Stimulated activated CD4-positive, alpha-beta T cell treated with anti-CD3 and anti-CD28 coated beads, TNF-alpha, amount 100 ng/mL, for 48 hours (primary cell): ENCODE data around the gene ZXDA.
"Not testable (repeated sequence)": the region's sequence is repeated elsewhere in the genome, so short reads cannot be mapped to it uniquely, and the experiment has no call there.

Source experiments
- DNase-seq, 3 donors: peaks; one replicate each; pipeline ENCODE4 v3.0.0-alpha.2; 2020; ENCODE audit warnings: low read depth in 3 of 3

Gene ZXDA, protein sequence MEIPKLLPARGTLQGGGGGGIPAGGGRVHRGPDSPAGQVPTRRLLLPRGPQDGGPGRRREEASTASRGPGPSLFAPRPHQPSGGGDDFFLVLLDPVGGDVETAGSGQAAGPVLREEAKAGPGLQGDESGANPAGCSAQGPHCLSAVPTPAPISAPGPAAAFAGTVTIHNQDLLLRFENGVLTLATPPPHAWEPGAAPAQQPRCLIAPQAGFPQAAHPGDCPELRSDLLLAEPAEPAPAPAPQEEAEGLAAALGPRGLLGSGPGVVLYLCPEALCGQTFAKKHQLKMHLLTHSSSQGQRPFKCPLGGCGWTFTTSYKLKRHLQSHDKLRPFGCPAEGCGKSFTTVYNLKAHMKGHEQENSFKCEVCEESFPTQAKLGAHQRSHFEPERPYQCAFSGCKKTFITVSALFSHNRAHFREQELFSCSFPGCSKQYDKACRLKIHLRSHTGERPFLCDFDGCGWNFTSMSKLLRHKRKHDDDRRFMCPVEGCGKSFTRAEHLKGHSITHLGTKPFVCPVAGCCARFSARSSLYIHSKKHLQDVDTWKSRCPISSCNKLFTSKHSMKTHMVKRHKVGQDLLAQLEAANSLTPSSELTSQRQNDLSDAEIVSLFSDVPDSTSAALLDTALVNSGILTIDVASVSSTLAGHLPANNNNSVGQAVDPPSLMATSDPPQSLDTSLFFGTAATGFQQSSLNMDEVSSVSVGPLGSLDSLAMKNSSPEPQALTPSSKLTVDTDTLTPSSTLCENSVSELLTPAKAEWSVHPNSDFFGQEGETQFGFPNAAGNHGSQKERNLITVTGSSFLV

DNA sequence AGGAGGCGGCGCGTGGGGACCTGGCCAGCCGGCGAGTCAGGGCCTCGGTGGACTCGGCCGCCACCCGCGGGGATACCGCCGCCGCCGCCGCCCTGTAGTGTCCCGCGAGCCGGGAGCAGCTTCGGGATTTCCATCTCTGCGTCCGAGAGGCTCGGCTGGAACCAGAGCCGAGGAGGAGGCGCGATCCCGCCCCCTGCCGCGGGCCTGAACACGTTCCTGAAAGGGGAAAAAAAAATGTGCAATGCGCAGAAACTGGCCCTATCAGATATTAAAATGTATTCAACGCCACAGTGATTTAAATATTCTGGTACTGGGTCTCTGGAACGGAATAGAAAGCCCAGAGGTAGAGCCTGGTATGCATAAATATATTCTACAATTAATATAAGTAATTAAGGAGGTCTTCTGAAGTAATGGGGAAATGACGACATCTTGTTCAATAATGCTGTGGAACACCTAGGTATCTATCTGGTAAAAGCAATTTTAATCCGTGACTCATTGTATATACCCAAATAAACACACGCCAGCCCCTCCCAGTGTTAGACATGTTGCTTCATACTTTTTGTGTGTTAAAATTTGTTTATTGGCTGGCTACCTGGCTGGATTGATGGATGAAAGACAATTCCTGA lies at the start of gene ZXDA:
ZXDA (minus strand) TSS at position 172 of the 626 bp plus-strand sequence; CDS start at position 134, 38 bp downstream.
- DNase-seq, result not testable (repeated sequence)

DNA sequence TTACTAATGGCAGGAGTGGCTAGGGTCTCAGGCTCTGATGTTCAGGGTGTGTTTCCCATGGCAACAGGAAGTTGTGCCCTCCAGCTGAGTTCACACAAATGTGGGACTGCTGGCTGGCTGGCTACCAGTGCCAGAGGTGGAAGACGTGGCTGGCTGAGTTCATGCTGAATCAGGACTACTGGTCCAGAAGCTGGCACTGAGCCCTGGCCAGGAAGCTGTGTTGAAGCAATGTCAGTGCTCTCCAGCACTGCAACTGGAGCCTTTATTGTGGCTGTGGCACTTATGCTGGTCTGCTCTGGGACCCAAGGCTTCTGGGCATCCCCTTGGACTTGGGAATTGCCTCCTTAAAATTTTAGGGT lies 42.0 kb upstream of the ZXDA start:
- DNase-seq, result no peak

DNA sequence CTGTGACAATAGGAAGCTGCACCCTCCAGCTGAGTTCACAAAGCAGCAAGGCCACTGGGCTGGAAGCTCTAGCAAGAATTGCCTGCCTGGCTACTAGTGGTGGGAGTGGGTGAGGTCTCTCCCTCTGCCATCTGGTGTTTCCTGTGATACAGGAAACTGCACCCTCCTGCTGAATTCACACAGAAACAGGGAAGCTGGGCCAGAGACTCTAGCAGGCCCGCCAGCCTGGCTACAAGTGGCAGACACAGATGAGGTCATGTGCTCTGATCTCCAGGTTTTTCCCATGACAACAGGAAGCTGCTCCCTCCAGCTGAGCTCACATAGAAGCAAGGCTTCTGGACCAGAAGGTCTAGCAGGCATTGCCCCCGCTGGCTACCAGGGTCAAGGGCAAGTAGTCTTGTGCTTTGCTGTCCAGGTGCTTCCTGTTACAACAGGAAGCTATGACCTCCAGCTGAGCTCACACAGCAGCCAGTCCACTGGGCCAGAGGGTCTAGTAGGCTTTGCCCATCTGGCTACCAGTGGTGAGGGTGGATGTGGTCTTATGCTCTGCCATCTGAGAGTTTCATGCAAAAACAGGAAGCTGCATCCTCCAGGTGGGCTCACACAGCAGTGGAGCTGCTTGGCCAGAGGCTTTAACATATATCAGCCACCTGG lies 41.5 kb upstream of the ZXDA start:
- DNase-seq, result no peak

DNA sequence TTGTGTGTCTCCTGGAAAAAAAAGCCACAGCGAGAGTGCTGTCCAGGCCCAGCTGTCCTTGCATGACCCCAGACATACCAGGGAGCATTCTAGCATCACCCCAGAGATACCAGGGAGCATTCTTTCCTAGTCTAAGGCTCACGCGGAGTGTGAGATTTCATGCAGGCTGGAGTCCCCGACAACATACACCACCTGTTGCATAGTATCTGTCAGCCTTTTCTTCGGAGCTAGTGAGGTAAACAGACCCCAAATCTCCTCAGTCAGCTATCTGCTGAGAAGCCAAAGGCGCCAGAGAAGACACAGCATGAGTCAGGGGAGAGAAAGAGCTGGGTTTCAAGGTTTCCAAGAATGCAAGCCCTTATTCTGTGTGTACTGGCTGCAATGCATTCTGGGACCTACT lies 23.1 kb upstream of the ZXDA start:
- DNase-seq, result no peak

DNA sequence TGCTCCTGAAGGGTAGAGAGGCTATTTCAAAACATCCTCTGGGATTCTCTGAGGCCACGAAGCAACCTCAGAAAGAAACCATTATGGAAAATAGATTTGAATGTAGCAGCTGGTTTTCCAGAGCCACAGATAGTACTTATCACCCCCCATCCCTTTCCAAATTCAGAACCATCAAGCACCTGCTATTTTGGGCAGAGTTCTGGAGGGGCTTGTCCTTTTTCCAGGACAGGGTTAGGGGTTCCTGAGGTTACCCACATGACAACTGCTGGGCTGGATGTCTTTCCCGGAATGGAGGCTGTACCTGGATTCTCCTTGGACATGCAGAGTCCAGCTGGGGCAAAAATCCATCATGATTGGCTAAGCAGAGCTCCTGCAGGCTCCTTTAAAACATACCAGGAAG lies 22.0 kb upstream of the ZXDA start:
- DNase-seq, result no peak

DNA sequence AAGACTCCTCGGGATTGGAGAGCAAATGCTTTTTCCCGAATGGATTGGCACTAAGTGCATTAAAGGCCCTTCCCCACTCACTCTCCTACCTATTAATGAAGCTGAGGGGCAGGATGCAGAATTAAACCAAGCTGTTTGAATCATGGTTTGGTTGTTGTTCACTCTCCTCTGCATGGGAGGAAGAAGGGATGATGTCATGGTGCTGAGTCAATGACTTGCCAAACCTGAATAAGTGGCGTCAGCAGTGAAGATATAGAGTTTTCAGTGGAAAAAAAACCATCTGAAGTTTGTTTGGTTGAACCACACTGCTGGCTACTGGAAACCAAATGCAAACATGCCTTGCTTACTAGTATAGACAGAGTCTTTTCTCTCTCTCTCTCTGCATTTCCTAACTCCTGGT lies 19.8 kb upstream of the ZXDA start:
- no peak for DNase-seq

DNA sequence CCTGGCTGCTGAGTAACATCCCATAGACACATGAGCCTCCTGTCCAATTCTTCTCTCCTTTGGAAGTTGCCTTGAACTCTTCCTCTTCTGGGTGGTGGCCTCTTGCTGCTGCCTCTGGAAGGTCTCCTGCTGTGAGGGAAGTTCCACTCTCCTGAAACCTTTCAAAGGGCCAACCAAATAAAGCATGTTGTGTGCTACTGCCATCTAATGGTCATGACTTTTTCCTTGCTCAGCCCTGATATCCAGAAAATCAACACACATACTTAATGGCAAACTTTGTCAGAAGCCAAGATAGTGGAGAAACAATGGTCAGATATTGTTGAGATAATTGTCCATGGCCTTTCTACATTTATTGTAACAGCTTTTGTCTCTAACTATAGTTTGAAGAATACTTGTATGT lies 19.1 kb upstream of the ZXDA start:
- DNase-seq, result no peak

DNA sequence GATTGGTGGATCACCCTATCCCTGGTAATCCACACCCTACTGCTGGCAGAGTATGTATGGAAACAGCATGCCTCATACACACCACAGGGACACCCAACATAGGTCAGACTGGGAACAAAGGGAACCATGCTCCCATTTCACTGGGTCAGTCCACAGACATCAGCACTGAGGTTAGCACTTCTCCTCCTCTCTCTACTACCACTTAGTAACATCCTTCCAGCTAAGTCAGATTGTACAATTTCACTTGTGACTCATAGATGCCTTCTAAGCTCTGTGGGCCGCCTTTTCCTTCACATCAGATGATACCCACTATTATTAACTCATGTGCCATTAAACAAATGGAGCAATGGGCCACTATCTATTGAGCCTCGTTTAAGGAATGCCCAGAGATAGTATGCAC lies 15.5 kb upstream of the ZXDA start:
- DNase-seq, result no peak

DNA sequence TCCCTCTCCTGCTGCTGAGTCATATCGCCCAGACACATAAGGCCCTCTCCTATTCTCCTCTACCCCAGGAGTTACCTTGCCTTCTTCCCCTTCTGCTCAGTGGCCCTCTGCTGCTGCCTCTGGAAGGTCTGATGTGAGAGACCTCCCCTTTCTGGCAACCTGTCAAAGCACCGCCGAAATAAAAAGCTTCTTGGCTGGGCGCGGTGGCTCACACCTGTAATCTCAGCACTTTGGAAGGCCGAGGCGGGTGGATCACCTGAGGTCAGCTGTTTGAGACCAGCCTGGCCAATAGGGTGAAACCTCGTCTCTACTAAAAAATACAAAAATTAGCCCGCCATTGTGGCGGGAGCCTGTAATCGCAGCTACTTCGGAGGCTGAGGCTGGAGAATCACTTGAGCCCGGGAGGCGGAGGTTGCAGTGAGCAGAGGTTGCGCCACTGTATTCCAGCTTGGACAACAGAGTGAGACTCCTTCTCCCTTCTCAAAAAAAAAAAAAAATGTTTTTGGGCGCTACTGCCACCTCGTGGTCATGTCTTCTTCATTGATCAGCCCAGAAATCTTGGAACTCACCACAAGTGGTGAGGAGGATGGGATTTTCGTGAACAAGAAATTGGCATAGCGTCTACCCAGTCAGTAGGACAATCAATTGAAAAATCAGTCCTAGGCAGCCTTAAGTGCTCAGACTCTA lies 8.6 kb upstream of the ZXDA start:
- no peak for DNase-seq

DNA sequence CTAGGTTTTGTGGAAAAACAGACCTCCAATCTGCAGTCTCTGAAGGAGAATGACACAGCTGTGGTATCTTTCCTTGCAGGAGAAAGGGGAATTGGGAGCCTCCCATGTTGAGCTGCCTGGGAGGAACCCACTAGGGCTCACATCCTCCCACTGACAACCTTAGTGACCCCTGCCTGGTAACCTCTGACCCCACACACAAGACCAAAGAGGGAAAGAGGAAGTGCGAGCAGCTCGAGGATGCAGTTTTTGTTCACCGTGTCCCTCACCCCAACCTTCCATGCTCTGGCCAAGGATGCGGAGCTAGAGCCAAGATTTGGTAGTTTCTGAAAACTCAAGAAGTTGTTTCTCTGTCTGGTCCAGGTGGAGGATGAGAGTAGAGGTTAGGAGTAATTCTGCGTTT lies 5.4 kb upstream of the ZXDA start:
- DNase-seq, result no peak

DNA sequence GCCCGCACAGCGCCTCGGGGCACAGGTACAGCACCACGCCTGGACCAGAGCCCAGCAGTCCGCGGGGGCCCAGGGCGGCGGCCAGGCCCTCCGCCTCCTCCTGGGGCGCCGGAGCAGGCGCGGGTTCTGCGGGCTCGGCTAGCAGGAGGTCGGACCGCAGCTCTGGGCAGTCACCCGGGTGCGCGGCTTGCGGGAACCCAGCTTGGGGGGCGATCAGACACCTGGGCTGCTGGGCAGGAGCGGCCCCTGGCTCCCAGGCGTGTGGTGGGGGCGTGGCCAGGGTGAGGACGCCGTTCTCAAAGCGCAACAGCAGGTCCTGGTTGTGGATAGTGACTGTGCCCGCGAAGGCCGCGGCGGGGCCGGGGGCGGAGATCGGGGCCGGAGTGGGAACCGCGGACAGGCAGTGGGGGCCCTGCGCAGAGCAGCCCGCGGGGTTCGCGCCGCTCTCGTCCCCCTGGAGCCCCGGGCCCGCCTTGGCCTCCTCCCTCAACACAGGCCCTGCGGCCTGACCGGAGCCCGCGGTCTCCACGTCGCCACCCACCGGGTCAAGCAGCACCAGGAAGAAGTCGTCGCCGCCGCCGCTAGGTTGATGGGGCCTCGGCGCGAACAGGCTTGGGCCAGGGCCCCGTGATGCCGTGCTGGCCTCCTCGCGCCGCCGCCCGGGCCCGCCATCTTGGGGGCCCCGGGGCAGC lies 517 bp downstream of the ZXDA start:
- DNase-seq, result not testable (repeated sequence)

DNA sequence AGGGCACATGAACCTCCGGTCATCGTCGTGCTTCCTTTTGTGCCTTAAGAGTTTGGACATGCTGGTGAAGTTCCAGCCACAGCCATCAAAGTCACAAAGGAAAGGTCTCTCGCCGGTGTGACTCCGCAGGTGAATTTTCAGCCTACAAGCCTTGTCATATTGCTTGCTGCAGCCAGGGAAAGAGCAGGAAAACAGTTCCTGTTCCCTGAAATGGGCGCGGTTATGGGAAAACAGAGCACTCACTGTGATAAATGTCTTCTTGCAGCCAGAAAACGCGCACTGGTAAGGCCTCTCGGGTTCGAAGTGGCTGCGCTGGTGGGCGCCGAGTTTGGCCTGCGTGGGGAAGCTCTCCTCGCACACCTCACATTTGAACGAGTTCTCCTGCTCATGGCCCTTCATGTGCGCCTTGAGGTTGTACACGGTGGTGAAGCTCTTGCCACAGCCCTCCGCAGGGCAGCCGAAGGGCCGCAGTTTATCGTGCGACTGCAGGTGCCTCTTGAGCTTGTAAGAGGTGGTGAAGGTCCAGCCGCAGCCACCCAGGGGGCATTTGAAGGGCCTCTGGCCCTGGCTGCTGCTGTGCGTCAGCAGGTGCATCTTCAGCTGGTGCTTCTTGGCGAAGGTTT lies 1.2 kb downstream of the ZXDA start:
- not testable (repeated sequence) for DNase-seq

DNA sequence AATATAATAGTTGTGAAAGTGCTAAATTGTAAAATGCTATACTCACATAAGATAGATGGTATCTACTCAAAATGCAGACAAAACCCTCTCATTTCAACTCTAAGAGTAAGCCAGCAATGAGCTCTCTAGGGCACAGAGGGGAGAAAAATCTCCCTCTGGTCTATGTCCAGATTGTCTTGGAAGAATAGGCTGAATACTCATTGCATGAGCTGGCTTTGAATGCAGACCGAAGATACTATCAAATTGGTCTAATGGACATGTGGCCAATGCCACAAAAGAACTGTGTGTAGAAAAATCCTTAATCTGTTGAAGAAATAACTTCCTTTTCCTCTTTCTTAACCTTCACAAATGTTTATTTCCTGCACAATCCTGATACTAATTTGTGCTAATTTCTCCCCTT lies 3.5 kb downstream of the ZXDA start:
- no peak for DNase-seq

DNA sequence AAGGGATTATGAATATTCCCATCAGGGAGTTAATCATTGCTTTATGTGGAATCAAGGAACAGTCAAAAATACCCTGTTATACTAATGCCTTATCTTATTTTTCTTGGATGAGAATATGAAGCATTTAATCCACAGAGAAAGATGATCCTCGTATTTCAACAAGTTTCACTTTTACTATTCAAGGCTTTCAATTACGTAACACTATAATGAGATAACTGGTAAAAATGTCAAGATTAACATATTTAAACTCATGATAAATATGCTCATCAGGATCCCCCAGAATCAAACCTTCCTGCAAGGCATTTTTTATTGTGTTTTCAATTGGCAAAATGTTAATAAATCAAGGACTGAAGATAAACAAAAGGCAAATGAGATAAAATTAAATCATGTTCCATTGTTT lies 5.1 kb downstream of the ZXDA start:
- DNase-seq, result no peak

DNA sequence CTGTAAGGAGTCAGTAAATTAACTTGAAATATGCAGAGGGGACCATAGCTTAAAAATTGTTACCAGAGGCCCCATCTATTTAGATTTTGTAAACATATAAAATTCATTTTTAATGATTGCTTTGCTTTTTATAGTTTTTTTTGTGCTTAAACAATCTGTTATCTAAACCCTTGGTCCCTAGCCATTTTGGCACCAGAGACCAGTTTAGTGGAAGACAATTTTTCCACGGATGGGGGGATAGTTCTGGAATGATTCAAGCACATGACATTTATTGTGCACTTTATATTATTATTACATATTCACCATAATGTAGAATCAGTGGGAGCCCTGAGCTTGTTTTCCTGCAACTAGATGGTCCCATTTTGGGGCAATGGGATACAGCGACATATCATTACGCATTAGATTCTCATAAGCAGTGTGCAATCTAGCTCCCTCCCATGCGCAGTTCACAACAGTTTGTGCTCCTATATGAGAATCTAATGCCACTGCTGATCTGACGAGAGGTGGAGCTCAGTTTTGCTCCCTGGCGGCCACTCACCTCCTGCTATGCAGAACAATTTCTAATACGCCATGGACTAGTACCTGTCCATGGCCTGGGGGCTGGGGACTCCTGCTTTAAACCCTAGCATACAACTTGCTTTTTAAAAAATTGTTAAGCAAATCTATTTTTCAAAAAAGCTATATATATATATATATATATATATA lies 5.9 kb downstream of the ZXDA start:
- no peak for DNase-seq

DNA sequence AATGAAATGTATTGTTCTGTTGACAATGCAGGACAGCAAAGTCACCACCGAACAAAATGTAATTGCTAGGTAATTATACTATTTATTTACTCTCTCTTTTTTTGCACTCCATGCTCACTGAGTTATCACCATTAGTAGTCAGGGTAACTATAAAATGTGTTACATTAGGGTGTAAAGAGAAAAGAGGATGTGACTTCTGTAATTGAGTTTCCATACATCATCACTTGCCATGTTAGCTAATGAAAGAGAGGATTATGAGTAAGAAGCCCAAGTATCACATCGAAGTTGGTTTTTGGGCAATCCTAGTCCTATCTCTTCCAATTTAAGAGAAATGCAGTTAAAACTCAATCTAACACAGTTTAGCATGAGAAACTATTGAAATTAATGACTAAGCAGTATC lies 7.6 kb downstream of the ZXDA start:
- no peak for DNase-seq

DNA sequence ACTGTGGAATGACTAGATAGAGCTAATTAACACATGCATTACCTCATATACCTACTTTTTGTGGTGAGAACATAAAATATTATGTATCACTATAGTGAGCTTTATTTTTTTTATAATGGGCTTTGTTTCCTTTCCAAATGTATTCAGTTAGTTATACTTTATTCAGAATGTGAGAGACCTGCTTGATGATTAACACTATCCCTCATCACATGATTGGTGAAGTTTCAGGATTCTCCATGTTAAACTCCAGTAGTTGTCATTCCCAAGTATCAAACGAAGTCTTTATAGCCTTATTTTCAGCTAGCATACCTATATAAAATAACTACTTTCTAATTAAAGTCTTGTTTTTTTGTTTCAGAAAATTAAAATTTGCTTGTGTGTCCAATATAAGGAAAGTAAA lies 8.8 kb downstream of the ZXDA start:
- no peak for DNase-seq

DNA sequence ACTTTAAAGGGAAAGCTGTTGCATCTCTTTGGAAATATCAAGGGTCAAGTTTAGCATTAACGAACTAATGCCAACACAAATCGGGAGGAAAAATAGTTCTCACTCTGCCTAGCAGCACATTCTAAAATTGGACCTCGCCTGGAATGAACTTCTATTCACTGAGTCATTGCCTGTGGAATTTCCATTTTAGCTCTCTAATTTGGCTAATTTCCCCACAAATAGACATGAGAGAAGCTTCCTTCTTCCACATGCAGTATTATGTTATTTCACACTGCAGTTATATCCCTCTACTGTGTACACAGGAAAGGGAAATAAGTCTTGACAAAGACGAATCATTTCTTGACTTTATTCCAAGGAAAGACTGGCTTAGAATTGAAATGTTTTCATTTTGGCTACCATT lies 9.3 kb downstream of the ZXDA start:
- DNase-seq, result no peak

DNA sequence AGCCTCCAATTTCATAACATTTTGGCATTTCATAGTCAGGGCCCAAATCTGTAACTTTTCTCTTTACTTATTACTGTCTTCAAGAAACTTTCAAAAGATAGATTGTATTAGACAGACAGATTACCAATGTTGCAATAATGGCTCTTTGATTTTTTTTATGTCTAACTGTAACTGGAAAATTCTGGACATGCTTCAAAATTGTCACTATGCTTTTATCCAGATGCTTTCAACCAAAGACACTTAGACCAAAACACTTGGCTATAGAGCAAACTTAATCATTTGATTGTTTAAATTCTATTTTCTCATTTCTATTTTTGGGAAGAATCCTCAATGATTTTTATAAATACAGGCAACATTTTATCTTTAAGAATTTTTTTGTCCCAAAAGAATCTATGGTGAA lies 10.4 kb downstream of the ZXDA start:
- no peak for DNase-seq

DNA sequence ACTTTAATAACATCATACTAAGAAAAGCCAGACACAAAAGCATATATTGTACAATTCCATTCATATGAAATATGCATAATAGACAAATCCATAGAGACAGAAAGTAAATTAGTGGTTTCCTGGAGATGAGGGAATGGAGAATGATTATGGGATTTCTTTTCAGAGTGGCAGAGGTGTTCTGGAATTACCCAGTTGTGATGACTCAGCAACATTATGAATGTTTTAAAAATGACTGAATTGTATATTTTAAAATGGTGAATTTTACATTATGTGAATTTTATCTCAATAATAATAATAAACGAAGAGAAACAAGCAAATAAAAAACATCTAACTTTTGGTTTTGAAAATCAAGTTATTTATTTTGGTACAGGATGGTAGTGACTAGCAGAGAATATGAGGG lies 11.2 kb downstream of the ZXDA start:
- no peak for DNase-seq
